GM23338 (cell line): ENCODE data around the gene DCAF17. TPM values are rescaled to one million over a fixed set of nuclear protein-coding genes. Genes with fewer than 3 reads are reported as not detected.

Source experiments
- ATAC-seq: fragments of 200-7000 bp; cut with Tn5 transposase; 3 replicates; pipeline ENCODE4 v1.9.1; 2020
- DNase-seq: peaks from one replicate; pipeline ENCODE4 v3.0.0-alpha.2; 2015; ENCODE audit warnings: low spot score
- H2AFZ ChIP-seq: fragments of 200-600 bp; sonication (generic); 2 replicates; pipeline ENCODE4 v1.8.0; 2016; ENCODE audit warnings: antibody characterized with exemption, mild to moderate bottlenecking, moderate library complexity
- H3F3A ChIP-seq: fragments of 200-600 bp; sonication (generic); replicated peaks from 2 replicates; pipeline ENCODE4 v1.8.0; 2017; ENCODE audit warnings: antibody characterized with exemption, mixed run types, low read depth
- H3K27ac ChIP-seq: fragments of 200-600 bp; sonication (generic); 2 replicates; pipeline ENCODE4 v1.6.1; 2016; ENCODE audit warnings: low read depth
- H3K27me3 ChIP-seq: fragments of 200-600 bp; sonication (generic); 2 replicates; pipeline ENCODE4 v1.8.0; 2016; ENCODE audit warnings: mild to moderate bottlenecking, mixed run types, moderate library complexity; ENCODE audit not compliant: insufficient read depth
- H3K36me3 ChIP-seq: fragments of 200-600 bp; sonication (generic); 2 replicates; pipeline ENCODE4 v1.8.0; 2016; ENCODE audit warnings: mild to moderate bottlenecking; ENCODE audit not compliant: insufficient read depth
- H3K4me1 ChIP-seq: fragments of 200-600 bp; sonication (generic); 2 replicates; pipeline ENCODE4 v1.8.0; 2016; ENCODE audit warnings: mild to moderate bottlenecking, moderate library complexity; ENCODE audit not compliant: insufficient read depth
- H3K4me2 ChIP-seq: fragments of 200-600 bp; sonication (generic); 2 replicates; pipeline ENCODE4 v1.7.1; 2017; ENCODE audit warnings: mixed run types
- H3K4me3 ChIP-seq: fragments of 200-600 bp; sonication (generic); 2 replicates; pipeline ENCODE4 v1.6.1; 2016; ENCODE audit warnings: mixed run types
- H3K79me2 ChIP-seq: fragments of 200-600 bp; sonication (generic); replicated peaks from 2 replicates; pipeline ENCODE4 v1.8.0; 2017; ENCODE audit warnings: mild to moderate bottlenecking; ENCODE audit not compliant: insufficient read depth
- H3K9me2 ChIP-seq: fragments of 200-600 bp; sonication (generic); 2 replicates; pipeline ENCODE4 v1.8.0; 2017; ENCODE audit not compliant: insufficient read depth
- H4K20me1 ChIP-seq: fragments of 200-600 bp; sonication (generic); replicated peaks from 2 replicates; pipeline ENCODE4 v1.8.0; 2017; ENCODE audit warnings: mild to moderate bottlenecking; ENCODE audit not compliant: insufficient read depth
- H3K27ac Mint-ChIP-seq: 2 replicates; pipeline ENCODE4 v1.8.0; 2020; ENCODE audit warnings: inconsistent platforms, mild to moderate bottlenecking, moderate library complexity, mixed read lengths
- H3K27me3 Mint-ChIP-seq: 3 replicates; pipeline ENCODE4 v1.8.0; 2022; ENCODE audit warnings: low read depth, mild to moderate bottlenecking, moderate library complexity, mixed read lengths, inconsistent platforms; ENCODE audit not compliant: insufficient read depth, poor library complexity
- H3K36me3 Mint-ChIP-seq: 3 replicates; pipeline ENCODE4 v1.8.0; 2021; ENCODE audit warnings: low read depth, mild to moderate bottlenecking, inconsistent platforms, moderate library complexity, mixed read lengths
- H3K4me1 Mint-ChIP-seq: 3 replicates; pipeline ENCODE4 v1.8.0; 2020; ENCODE audit warnings: mild to moderate bottlenecking, inconsistent platforms, mixed read lengths
- H3K4me3 Mint-ChIP-seq: 3 replicates; pipeline ENCODE4 v1.8.0; 2021; ENCODE audit warnings: moderate library complexity, mild to moderate bottlenecking, inconsistent platforms, mixed read lengths
- H3K9me3 Mint-ChIP-seq: 3 replicates; pipeline ENCODE4 v1.8.0; 2020; ENCODE audit warnings: moderate library complexity, mild to moderate bottlenecking, inconsistent platforms, mixed read lengths
- CREB1 ChIP-seq: fragments of 250-450 bp; sonication (Bioruptor Pico); IDR thresholded peaks from 2 replicates; pipeline ENCODE4 v1.5.0; 2020; ENCODE audit warnings: low read depth, mild to moderate bottlenecking, moderate library complexity
- EZH2 ChIP-seq: fragments of 200-600 bp; sonication (generic); IDR thresholded peaks from one replicate; pipeline ENCODE4 v1.8.0; 2017; ENCODE audit warnings: antibody characterized with exemption, mild to moderate bottlenecking, low read depth; ENCODE audit not compliant: unreplicated experiment
- EZH2phosphoT487 ChIP-seq: fragments of 200-600 bp; sonication (generic); IDR thresholded peaks from one replicate; pipeline ENCODE4 v1.8.1; 2018; ENCODE audit warnings: antibody characterized with exemption; ENCODE audit not compliant: unreplicated experiment
- JUNB ChIP-seq: IDR thresholded peaks from one replicate; pipeline ENCODE4 v1.6.1; 2016; ENCODE audit warnings: antibody characterized with exemption; ENCODE audit not compliant: unreplicated experiment
- POLR2AphosphoS5 ChIP-seq: IDR thresholded peaks from 2 replicates; pipeline ENCODE4 v1.6.1; 2016; ENCODE audit warnings: antibody characterized with exemption, low read depth
- STAT1 ChIP-seq: IDR thresholded peaks from one replicate; pipeline ENCODE4 v1.6.1; 2016; ENCODE audit warnings: antibody characterized with exemption; ENCODE audit not compliant: unreplicated experiment
- ZNF114 ChIP-seq: fragments of 250-450 bp; sonication (Bioruptor Pico); IDR thresholded peaks from 2 replicates; pipeline ENCODE4 v1.5.0; 2020; ENCODE audit warnings: mild to moderate bottlenecking, moderate library complexity
- ZNF331 ChIP-seq: fragments of 250-450 bp; sonication (Bioruptor Pico); IDR thresholded peaks from 2 replicates; pipeline ENCODE4 v1.5.0; 2020; ENCODE audit warnings: low read depth, mild to moderate bottlenecking, moderate library complexity
- polyA plus RNA-seq: library from polyadenylated mRNA; unstranded; fragments of >200 nt; fragmentation: Nextera tagmentation; extraction: Ambion mirVana; gene quantifications from 2 replicates; pipeline ENCODE4 v1.2.1, GENCODE V29; 2016
- total RNA-seq: library from RNA; depleted of rRNA; stranded (reverse); fragments of >200 nt; shearing (Covaris generic); gene quantifications from 2 replicates; pipeline ENCODE4 v1.2.3, GENCODE V29; 2014
- TF ChIP-seq, protein P1 (sequence below): IDR thresholded peaks from one replicate; pipeline ENCODE4 v1.6.1; 2018; ENCODE audit warnings: antibody characterized with exemption; ENCODE audit not compliant: unreplicated experiment
- TF ChIP-seq, protein P2 (sequence below): fragments of 250-450 bp; sonication (Bioruptor Pico); IDR thresholded peaks from 2 replicates; pipeline ENCODE4 v1.5.0; 2020; ENCODE audit warnings: mild to moderate bottlenecking, moderate library complexity
- TF ChIP-seq, protein P3 (sequence below): IDR thresholded peaks from 2 replicates; pipeline ENCODE4 v1.6.1; 2016; ENCODE audit warnings: antibody characterized with exemption

The DCAF17 gene
- total and polyA plus RNA-seq, 2 experiments from 2014 or later = 11.0 to 37.3 TPM

DNA sequence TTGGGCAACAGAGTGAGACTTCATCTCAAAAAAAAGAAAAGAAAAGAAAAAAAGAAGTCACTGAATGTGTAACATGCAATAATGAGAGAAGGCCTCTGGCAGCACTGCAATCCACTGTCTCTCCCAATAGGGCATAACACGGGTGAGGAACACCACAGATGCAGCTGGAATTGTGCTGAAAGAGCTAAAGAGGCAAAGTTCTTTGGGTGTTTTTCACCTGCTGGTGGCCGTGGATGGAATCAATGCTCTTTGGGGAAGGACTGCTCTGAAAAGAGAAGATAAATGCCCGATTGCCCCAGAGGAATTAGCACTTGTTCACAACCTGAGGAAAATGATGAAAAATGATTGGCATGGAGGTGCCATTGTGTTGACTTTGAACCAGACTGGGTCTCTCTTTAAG is 57.3 kb downstream of the DCAF17 start (continued):
- TF ChIP-seq, protein P1, sequence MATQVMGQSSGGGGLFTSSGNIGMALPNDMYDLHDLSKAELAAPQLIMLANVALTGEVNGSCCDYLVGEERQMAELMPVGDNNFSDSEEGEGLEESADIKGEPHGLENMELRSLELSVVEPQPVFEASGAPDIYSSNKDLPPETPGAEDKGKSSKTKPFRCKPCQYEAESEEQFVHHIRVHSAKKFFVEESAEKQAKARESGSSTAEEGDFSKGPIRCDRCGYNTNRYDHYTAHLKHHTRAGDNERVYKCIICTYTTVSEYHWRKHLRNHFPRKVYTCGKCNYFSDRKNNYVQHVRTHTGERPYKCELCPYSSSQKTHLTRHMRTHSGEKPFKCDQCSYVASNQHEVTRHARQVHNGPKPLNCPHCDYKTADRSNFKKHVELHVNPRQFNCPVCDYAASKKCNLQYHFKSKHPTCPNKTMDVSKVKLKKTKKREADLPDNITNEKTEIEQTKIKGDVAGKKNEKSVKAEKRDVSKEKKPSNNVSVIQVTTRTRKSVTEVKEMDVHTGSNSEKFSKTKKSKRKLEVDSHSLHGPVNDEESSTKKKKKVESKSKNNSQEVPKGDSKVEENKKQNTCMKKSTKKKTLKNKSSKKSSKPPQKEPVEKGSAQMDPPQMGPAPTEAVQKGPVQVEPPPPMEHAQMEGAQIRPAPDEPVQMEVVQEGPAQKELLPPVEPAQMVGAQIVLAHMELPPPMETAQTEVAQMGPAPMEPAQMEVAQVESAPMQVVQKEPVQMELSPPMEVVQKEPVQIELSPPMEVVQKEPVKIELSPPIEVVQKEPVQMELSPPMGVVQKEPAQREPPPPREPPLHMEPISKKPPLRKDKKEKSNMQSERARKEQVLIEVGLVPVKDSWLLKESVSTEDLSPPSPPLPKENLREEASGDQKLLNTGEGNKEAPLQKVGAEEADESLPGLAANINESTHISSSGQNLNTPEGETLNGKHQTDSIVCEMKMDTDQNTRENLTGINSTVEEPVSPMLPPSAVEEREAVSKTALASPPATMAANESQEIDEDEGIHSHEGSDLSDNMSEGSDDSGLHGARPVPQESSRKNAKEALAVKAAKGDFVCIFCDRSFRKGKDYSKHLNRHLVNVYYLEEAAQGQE = no peak
- TF ChIP-seq POLR2AphosphoS5 (no peak), EZH2phosphoT487 (no peak), EZH2 (no peak)

DNA sequence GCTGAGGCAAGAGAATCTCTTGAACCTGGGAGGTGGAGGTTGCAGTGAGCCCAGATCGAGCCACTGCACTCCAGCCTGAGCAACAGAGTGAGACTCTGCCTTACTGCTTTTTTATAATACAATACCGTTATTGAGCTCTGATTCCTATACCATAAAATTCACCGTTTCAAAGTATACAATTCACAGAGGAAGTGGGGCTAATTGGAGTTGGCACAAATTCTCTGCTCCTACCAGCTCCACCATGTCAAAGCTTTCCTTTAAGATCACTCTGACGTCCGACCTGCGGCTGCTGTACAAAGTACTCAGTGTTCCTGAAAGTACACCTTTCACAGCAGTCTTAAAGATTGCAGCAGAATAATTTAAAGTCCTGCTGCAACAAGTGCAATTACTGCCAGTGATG is 58.6 kb downstream of the DCAF17 start:
- Mint-ChIP-seq H3K4me1 (peaks cover 12% of the 10 kb centered on the region), H3K4me3 (no peak overlapping the region), H3K36me3 (no peaks in the 10 kb centered on the region), H3K27ac (no peak overlapping the region), H3K27me3 (peaks cover 3% of the 10 kb centered on the region), H3K9me3 (no peaks in the 10 kb centered on the region)
- Histone ChIP-seq H3K4me1 (peaks cover 8% of the 10 kb centered on the region; the same call in 1 of the 2 replicates), H3K27ac (no peak overlapping the region), H2AFZ (no peak overlapping the region), H3K27me3 (no peaks in the 10 kb centered on the region), H4K20me1 (no peaks in the 10 kb centered on the region), H3K9me2 (peaks cover 2% of the 10 kb centered on the region; the same call in 1 of the 2 replicates), H3K4me3 (no peak overlapping the region), H3K4me2 (no peak overlapping the region), H3K79me2 (no peaks in the 10 kb centered on the region), H3F3A (no peaks in the 10 kb centered on the region; the same call in 1 of the 2 replicates), H3K36me3 (0 out of 2 replicates have a peak, but pooled peaks cover 4% of the 10 kb centered on the region)
- DNase-seq (no peak), ATAC-seq (no peak)
- no peak for TF ChIP-seq CREB1 (CRISPR knock-in tag)
- TF ChIP-seq STAT1 = no peak
- no peak for TF ChIP-seq ZNF114 (CRISPR knock-in tag)
- no peak for TF ChIP-seq ZNF331
- no peak for TF ChIP-seq JUNB
- TF ChIP-seq EZH2phosphoT487 = no peak
- TF ChIP-seq, protein P1 = no peak
- no peak for TF ChIP-seq EZH2
- TF ChIP-seq, protein P2, sequence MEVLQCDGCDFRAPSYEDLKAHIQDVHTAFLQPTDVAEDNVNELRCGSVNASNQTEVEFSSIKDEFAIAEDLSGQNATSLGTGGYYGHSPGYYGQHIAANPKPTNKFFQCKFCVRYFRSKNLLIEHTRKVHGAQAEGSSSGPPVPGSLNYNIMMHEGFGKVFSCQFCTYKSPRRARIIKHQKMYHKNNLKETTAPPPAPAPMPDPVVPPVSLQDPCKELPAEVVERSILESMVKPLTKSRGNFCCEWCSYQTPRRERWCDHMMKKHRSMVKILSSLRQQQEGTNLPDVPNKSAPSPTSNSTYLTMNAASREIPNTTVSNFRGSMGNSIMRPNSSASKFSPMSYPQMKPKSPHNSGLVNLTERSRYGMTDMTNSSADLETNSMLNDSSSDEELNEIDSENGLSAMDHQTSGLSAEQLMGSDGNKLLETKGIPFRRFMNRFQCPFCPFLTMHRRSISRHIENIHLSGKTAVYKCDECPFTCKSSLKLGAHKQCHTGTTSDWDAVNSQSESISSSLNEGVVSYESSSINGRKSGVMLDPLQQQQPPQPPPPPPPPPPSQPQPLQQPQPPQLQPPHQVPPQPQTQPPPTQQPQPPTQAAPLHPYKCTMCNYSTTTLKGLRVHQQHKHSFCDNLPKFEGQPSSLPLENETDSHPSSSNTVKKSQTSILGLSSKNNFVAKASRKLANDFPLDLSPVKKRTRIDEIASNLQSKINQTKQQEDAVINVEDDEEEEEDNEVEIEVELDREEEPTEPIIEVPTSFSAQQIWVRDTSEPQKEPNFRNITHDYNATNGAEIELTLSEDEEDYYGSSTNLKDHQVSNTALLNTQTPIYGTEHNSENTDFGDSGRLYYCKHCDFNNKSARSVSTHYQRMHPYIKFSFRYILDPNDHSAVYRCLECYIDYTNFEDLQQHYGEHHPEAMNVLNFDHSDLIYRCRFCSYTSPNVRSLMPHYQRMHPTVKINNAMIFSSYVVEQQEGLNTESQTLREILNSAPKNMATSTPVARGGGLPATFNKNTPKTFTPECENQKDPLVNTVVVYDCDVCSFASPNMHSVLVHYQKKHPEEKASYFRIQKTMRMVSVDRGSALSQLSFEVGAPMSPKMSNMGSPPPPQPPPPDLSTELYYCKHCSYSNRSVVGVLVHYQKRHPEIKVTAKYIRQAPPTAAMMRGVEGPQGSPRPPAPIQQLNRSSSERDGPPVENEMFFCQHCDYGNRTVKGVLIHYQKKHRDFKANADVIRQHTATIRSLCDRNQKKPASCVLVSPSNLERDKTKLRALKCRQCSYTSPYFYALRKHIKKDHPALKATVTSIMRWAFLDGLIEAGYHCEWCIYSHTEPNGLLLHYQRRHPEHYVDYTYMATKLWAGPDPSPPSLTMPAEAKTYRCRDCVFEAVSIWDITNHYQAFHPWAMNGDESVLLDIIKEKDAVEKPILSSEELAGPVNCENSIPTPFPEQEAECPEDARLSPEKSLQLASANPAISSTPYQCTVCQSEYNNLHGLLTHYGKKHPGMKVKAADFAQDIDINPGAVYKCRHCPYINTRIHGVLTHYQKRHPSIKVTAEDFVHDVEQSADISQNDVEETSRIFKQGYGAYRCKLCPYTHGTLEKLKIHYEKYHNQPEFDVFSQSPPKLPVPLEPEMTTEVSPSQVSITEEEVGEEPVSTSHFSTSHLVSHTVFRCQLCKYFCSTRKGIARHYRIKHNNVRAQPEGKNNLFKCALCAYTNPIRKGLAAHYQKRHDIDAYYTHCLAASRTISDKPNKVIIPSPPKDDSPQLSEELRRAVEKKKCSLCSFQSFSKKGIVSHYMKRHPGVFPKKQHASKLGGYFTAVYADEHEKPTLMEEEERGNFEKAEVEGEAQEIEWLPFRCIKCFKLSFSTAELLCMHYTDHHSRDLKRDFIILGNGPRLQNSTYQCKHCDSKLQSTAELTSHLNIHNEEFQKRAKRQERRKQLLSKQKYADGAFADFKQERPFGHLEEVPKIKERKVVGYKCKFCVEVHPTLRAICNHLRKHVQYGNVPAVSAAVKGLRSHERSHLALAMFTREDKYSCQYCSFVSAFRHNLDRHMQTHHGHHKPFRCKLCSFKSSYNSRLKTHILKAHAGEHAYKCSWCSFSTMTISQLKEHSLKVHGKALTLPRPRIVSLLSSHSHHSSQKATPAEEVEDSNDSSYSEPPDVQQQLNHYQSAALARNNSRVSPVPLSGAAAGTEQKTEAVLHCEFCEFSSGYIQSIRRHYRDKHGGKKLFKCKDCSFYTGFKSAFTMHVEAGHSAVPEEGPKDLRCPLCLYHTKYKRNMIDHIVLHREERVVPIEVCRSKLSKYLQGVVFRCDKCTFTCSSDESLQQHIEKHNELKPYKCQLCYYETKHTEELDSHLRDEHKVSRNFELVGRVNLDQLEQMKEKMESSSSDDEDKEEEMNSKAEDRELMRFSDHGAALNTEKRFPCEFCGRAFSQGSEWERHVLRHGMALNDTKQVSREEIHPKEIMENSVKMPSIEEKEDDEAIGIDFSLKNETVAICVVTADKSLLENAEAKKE (CRISPR knock-in tag) = no peak
- TF ChIP-seq, protein P3, sequence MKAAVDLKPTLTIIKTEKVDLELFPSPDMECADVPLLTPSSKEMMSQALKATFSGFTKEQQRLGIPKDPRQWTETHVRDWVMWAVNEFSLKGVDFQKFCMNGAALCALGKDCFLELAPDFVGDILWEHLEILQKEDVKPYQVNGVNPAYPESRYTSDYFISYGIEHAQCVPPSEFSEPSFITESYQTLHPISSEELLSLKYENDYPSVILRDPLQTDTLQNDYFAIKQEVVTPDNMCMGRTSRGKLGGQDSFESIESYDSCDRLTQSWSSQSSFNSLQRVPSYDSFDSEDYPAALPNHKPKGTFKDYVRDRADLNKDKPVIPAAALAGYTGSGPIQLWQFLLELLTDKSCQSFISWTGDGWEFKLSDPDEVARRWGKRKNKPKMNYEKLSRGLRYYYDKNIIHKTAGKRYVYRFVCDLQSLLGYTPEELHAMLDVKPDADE = no peak
